Breast epithelium (tissue), 4 donors: ENCODE results near the gene CDH13. TPM values are rescaled to one million over a fixed set of nuclear protein-coding genes. Genes with fewer than 3 reads are reported as not detected.

ENCODE experiments used
- DNase-seq, 2 donors: peaks; one replicate each; pipeline ENCODE4 v3.0.0-alpha.2; 2019; ENCODE audit warnings: low spot score in 2 of 2
- H3K27ac ChIP-seq, 2 donors: fragments of 200-600 bp; sonication (generic) in 1 of 2; one replicate each; pipeline ENCODE4 v1.5.1; 2016 to 2019; ENCODE audit warnings: mild to moderate bottlenecking in 1 of 2
- H3K27me3 ChIP-seq, 2 donors: fragments of 200-600 bp; sonication (generic) in 1 of 2; one replicate each; pipeline versions ENCODE4 v1.5.1 to v1.6.0; 2017 to 2019; ENCODE audit warnings: control low read depth in 1 of 2, mild to moderate bottlenecking in 1 of 2
- H3K36me3 ChIP-seq: fragments of 200-600 bp; one replicate; pipeline ENCODE4 v1.5.1; 2019
- H3K4me1 ChIP-seq, 2 donors: fragments of 200-600 bp; sonication (generic); one replicate each; pipeline ENCODE4 v1.5.1; 2016 to 2019; ENCODE audit warnings: control low read depth in 1 of 2
- H3K4me3 ChIP-seq, 3 donors: fragments of 200-600 bp; sonication (generic); 1 replicate in 2 of 3; 2 replicates in 1 of 3; pipeline ENCODE4 v1.5.1; 2016 to 2019; ENCODE audit warnings: mild to moderate bottlenecking in 3 of 3, moderate library complexity in 2 of 3
- H3K9me3 ChIP-seq, 2 donors: fragments of 200-600 bp; sonication (generic) in 1 of 2; one replicate each; pipeline ENCODE4 v1.5.1; 2016 to 2019; ENCODE audit warnings: control low read depth in 1 of 2
- CTCF ChIP-seq, 3 donors: fragments of 450-650 bp; IDR thresholded peaks; one replicate each; pipeline ENCODE4 v1.5.1; 2016 to 2017; ENCODE audit warnings: antibody characterized with exemption in 3 of 3, mild to moderate bottlenecking in 3 of 3, moderate library complexity in 3 of 3
- POLR2A ChIP-seq: fragments of 450-650 bp; IDR thresholded peaks from one replicate; pipeline ENCODE4 v1.6.1; 2016; ENCODE audit warnings: antibody characterized with exemption, mild to moderate bottlenecking, moderate library complexity
- POLR2AphosphoS5 ChIP-seq, 3 donors: sonication (generic); formaldehyde crosslinking; IDR thresholded peaks; one replicate each; pipeline ENCODE4 v1.6.1; 2017; ENCODE audit warnings: antibody characterized with exemption in 3 of 3
- intact Hi-C: fragments of 100-400 bp; cut with DNase I; formaldehyde crosslinking; loops from one replicate; pipeline ENCODE4 v1.15.1; 2023; ENCODE audit warnings: low total_unique reads
- total RNA-seq, 3 donors: library from RNA; depleted of rRNA; stranded (reverse); fragments of >200 nt; gene quantifications; one replicate each; pipeline ENCODE4 v1.1.0, GENCODE V29; 2016

CDH13 gene
- total RNA-seq, 3 donors from 2014 or later, result 6.0 to 13.1 (median 11.5) TPM

- TF ChIP-seq POLR2AphosphoS5 (IDR thresholded peaks at IDR 0.05), result no peak
- TF ChIP-seq POLR2A, result no peak
- no peak for TF ChIP-seq CTCF (IDR thresholded peaks at IDR 0.05)
- no peaks in the 10 kb centered on the region for H3K9me3 ChIP-seq
- no peak overlapping the region for H3K4me3 ChIP-seq
- intact Hi-C loops, result no loop called here
- DNase-seq, result no peak
- H3K36me3 ChIP-seq, result no peaks in the 10 kb centered on the region
- no peaks in the 10 kb centered on the region for H3K27me3 ChIP-seq
- H3K4me1 ChIP-seq, result no peaks in the 10 kb centered on the region
- no peak overlapping the region for H3K27ac ChIP-seq
These were observed 366.0 kb downstream of the CDH13 start for GRCh38 chr16:82992786-82993185.

GRCh38 chr16:82993415-82993814 lies 366.6 kb downstream of the CDH13 start:
- DNase-seq, result no peak
- Histone ChIP-seq H3K27ac (no peak overlapping the region), H3K36me3 (no peaks in the 10 kb centered on the region), H3K4me3 (no peak overlapping the region), H3K9me3 (no peaks in the 10 kb centered on the region), H3K27me3 (no peaks in the 10 kb centered on the region), H3K4me1 (no peaks in the 10 kb centered on the region)
- TF ChIP-seq POLR2A (no peak), CTCF (IDR thresholded peaks at IDR 0.05) (no peak), POLR2AphosphoS5 (IDR thresholded peaks at IDR 0.05) (no peak)
- intact Hi-C loops, result no loop called here

DNA sequence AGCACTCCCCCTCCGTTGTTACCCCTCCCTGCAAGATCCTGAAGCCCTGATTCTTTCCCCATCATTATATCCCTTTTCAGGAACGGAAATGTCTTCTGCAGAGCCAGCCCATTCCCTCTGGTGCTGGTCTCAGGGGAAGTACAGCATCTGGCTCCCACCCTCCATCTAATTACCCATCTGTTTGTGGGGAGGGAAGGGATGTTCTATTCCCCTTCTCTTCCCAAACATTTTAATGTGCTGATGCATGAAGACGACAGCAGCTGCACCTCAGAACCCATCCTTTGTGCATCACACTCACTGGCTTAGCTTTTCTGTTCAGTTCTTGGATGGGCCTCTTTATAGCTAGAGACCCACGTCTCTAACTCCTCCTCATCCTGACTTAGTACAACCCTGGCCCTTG lies 367.2 kb downstream of the CDH13 start:
- Histone ChIP-seq H3K4me1 (no peaks in the 10 kb centered on the region), H3K9me3 (no peaks in the 10 kb centered on the region), H3K36me3 (no peaks in the 10 kb centered on the region), H3K27me3 (no peaks in the 10 kb centered on the region), H3K4me3 (no peak overlapping the region), H3K27ac (no peak overlapping the region)
- intact Hi-C loops, result no loop called here
- DNase-seq, result no peak
- TF ChIP-seq POLR2A (no peak), CTCF (IDR thresholded peaks at IDR 0.05) (no peak), POLR2AphosphoS5 (IDR thresholded peaks at IDR 0.05) (no peak)

DNA sequence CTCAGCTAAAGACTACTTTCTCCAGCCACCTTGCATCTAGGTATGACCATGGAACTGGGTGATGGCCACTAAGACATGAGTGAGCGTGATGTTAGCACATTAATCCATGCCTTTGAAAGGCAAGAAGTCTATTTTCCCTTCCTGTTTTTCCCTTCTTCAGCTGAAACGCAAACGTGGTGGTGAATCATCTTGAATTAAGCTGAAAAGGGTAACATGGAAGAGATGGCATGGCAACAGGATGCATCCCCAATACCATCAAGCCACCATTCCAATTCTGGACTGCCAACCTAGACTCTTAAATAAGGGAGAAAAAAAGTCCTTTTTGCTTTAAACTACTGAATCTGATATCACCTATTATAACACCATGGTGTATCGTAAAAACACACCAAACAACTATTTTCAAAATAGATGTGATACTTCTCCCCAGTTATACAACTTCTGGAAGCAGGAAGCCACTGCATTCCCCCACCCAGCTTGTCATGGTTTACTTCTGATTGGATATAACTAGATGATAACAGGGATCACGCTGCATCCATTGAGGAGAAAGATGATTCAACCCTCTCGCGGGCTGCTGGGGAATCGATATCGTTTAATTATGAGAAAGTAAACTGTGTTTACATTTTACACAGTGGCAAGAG lies 368.6 kb downstream of the CDH13 start:
- H3K27ac ChIP-seq, result no peak overlapping the region

More for the DNA sequence above, 368.6 kb downstream of the CDH13 start:
- Histone ChIP-seq H3K4me3 (no peak overlapping the region), H3K9me3 (no peaks in the 10 kb centered on the region), H3K36me3 (no peaks in the 10 kb centered on the region), H3K27me3 (no peaks in the 10 kb centered on the region), H3K4me1 (no peaks in the 10 kb centered on the region)
- intact Hi-C loops, result no loop called here
- no peak for DNase-seq
- TF ChIP-seq POLR2AphosphoS5 (IDR thresholded peaks at IDR 0.05) (no peak), CTCF (IDR thresholded peaks at IDR 0.05) (no peak), POLR2A (no peak)
